ENCODE measurements around the gene PHETA1.

DNA sequence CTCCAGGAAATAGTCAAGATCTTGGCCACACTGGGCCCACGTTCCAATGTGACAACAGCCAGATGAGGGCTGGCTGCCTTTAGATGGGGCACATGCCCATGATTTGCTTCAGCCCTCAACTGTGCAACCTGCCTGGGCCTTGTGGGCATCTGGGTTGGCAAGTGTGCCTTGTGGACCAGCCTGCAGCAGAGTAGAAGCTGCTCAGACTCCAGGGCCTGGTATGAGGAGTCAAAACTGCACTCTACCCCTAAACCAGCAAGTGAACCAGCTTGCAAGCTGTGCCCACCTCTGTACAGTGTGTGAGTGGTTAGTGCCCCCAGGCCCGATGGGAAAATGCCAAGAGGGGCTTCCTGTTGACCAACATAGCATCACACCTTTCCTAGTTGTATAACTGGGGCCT, 17.9 kb downstream of the PHETA1 start:
- TF ChIP-seq CTBP1 (IDR thresholded peaks at IDR 0.05; ENCODE audit: borderline replicate concordance): no peak
- TF ChIP-seq FOXK2 (IDR thresholded peaks at IDR 0.05): no peak
- no peak for TF ChIP-seq BHLHE40 (IDR thresholded peaks at IDR 0.05; ENCODE audit: borderline replicate concordance)
- no peak for TF ChIP-seq LEF1 (IDR thresholded peaks at IDR 0.05; ENCODE audit: borderline replicate concordance)
- no peak for TF ChIP-seq HDGF (IDR thresholded peaks at IDR 0.05; ENCODE audit: borderline replicate concordance)
- no peak for TF ChIP-seq ELF4 (IDR thresholded peaks at IDR 0.05)
- no peak for TF ChIP-seq NFRKB (IDR thresholded peaks at IDR 0.05)
- TF ChIP-seq SP1 (IDR thresholded peaks at IDR 0.05): no peak

Data from HEK293T (cell line).